H9 (cell line): Measurements from ENCODE around the gene GREB1L. TPM values are rescaled to one million over a fixed set of nuclear protein-coding genes. Genes with fewer than 3 reads are reported as not detected.

Source experiments
- DNase-seq: peaks from one replicate; pipeline ENCODE4 v3.0.0-alpha.2; 2017
- H2AFZ ChIP-seq: one replicate; pipeline ENCODE4 v1.6.1; 2013; ENCODE audit warnings: mild to moderate bottlenecking, low read length, control low read depth, moderate library complexity
- H2AK5ac ChIP-seq: 2 replicates; pipeline ENCODE4 v1.6.1; 2013; ENCODE audit warnings: low read length, control low read depth, mixed read lengths; ENCODE audit not compliant: insufficient read length
- H2BK120ac ChIP-seq: one replicate; pipeline ENCODE4 v1.6.1; 2013; ENCODE audit warnings: low read depth, mild to moderate bottlenecking, low read length, control low read depth, inconsistent platforms; ENCODE audit not compliant: poor library complexity, severe bottlenecking
- H2BK12ac ChIP-seq: 2 replicates; pipeline ENCODE4 v1.6.1; 2013; ENCODE audit warnings: low read length, control low read depth, mixed read lengths, low read depth; ENCODE audit not compliant: insufficient read length
- H2BK15ac ChIP-seq: 2 replicates; pipeline ENCODE4 v1.6.1; 2013; ENCODE audit warnings: low read depth, low read length, control low read depth
- H2BK20ac ChIP-seq: one replicate; pipeline ENCODE4 v1.6.1; 2013; ENCODE audit warnings: low read depth, mild to moderate bottlenecking, low read length, control low read depth, inconsistent platforms; ENCODE audit not compliant: poor library complexity, severe bottlenecking
- H2BK5ac ChIP-seq: 2 replicates; pipeline ENCODE4 v1.6.1; 2013; ENCODE audit warnings: low read length, control low read depth, mixed read lengths; ENCODE audit not compliant: insufficient read length
- H3K14ac ChIP-seq: 2 replicates; pipeline ENCODE4 v1.6.1; 2013; ENCODE audit warnings: low read length, control low read depth; ENCODE audit not compliant: insufficient read depth
- H3K18ac ChIP-seq: 2 replicates; pipeline ENCODE4 v1.6.1; 2013; ENCODE audit warnings: low read depth, mild to moderate bottlenecking, mixed read lengths, low read length, control low read depth; ENCODE audit not compliant: insufficient read length
- H3K23ac ChIP-seq: 2 replicates; pipeline ENCODE4 v1.6.1; 2013; ENCODE audit warnings: low read length, control low read depth, mixed read lengths, low read depth; ENCODE audit not compliant: insufficient read length
- H3K23me2 ChIP-seq: 2 replicates; pipeline ENCODE4 v1.6.1; 2013; ENCODE audit warnings: low read depth, mild to moderate bottlenecking, mixed read lengths, low read length, control low read depth; ENCODE audit not compliant: insufficient read length, poor library complexity, severe bottlenecking
- H3K27ac ChIP-seq: 2 replicates; pipeline ENCODE4 v1.5.1; 2013; ENCODE audit warnings: low read length, control low read depth, mixed read lengths, low read depth; ENCODE audit not compliant: insufficient read length
- H3K27me3 ChIP-seq: 2 replicates; pipeline ENCODE4 v1.6.1; 2013; ENCODE audit warnings: low read length, control low read depth, inconsistent platforms; ENCODE audit not compliant: insufficient read depth
- H3K4ac ChIP-seq: 2 replicates; pipeline ENCODE4 v1.6.1; 2013; ENCODE audit warnings: low read depth, mild to moderate bottlenecking, control low read depth, inconsistent platforms, low read length, moderate library complexity
- H3K4me1 ChIP-seq: 2 replicates; pipeline ENCODE4 v1.6.1; 2013; ENCODE audit warnings: low read length, control low read depth, inconsistent platforms; ENCODE audit not compliant: insufficient read depth
- H3K4me2 ChIP-seq: 2 replicates; pipeline ENCODE4 v1.6.1; 2013; ENCODE audit warnings: low read length, control low read depth, mixed read lengths; ENCODE audit not compliant: insufficient read length, insufficient read depth
- H3K56ac ChIP-seq: 2 replicates; pipeline ENCODE4 v1.6.1; 2013; ENCODE audit warnings: low read depth, mild to moderate bottlenecking, mixed read lengths, low read length, control low read depth; ENCODE audit not compliant: insufficient read length
- H3K79me1 ChIP-seq: 2 replicates; pipeline ENCODE4 v1.6.1; 2013; ENCODE audit warnings: low read depth, mild to moderate bottlenecking, moderate library complexity, low read length, control low read depth, inconsistent platforms; ENCODE audit not compliant: insufficient read depth, poor library complexity, severe bottlenecking
- H3K79me2 ChIP-seq: 2 replicates; pipeline ENCODE4 v1.6.1; 2013; ENCODE audit warnings: low read length, control low read depth, inconsistent platforms; ENCODE audit not compliant: insufficient read depth
- H3K9ac ChIP-seq: 2 replicates; pipeline ENCODE4 v1.6.1; 2013; ENCODE audit warnings: low read length, control low read depth, mixed read lengths; ENCODE audit not compliant: insufficient read length; ENCODE audit errors: extremely low read depth
- H3K9me3 ChIP-seq: one replicate; pipeline ENCODE4 v1.6.1; 2013; ENCODE audit warnings: low read depth, low read length, inconsistent platforms; ENCODE audit not compliant: control insufficient read depth
- H3T11ph ChIP-seq: one replicate; pipeline ENCODE4 v1.6.1; 2013; ENCODE audit warnings: mild to moderate bottlenecking, low read length, control low read depth, inconsistent platforms
- H4K20me1 ChIP-seq: one replicate; pipeline ENCODE4 v1.6.1; 2013; ENCODE audit not compliant: control insufficient read depth, insufficient read length, insufficient read depth
- H4K5ac ChIP-seq: 2 replicates; pipeline ENCODE4 v1.6.1; 2013; ENCODE audit warnings: low read depth, mild to moderate bottlenecking, mixed read lengths, low read length, control low read depth; ENCODE audit not compliant: insufficient read length
- H4K8ac ChIP-seq: replicated peaks from 2 replicates; pipeline ENCODE4 v1.6.1; 2013; ENCODE audit warnings: low read length, control low read depth, mixed read lengths, low read depth; ENCODE audit not compliant: insufficient read length
- H4K91ac ChIP-seq: 2 replicates; pipeline ENCODE4 v1.6.1; 2013; ENCODE audit warnings: low read depth, mild to moderate bottlenecking, moderate library complexity, mixed read lengths, low read length, control low read depth; ENCODE audit not compliant: insufficient read length
- H3K27ac Mint-ChIP-seq, 3 experiments: 2 replicates in 2 of 3; 3 replicates in 1 of 3; pipeline ENCODE4 v1.8.0; 2020 to 2021; ENCODE audit warnings: mixed read lengths in 3 of 3, mild to moderate bottlenecking in 1 of 3, moderate library complexity in 1 of 3
- H3K27me3 Mint-ChIP-seq: 2 replicates; pipeline ENCODE4 v1.8.0; 2021; ENCODE audit warnings: low read depth, mild to moderate bottlenecking, moderate library complexity, mixed read lengths
- H3K36me3 Mint-ChIP-seq, 3 experiments: 2 replicates in 2 of 3; 3 replicates in 1 of 3; pipeline ENCODE4 v1.8.0; 2020 to 2021; ENCODE audit warnings: low read depth in 3 of 3, mixed read lengths in 3 of 3; ENCODE audit not compliant: insufficient read depth in 1 of 3
- H3K4me1 Mint-ChIP-seq, 2 experiments: 2 replicates each; pipeline ENCODE4 v1.8.0; 2020; ENCODE audit warnings: mixed read lengths in 2 of 2
- H3K4me3 Mint-ChIP-seq, 2 experiments: 2 replicates in 1 of 2; 3 replicates in 1 of 2; pipeline ENCODE4 v1.8.0; 2020 to 2021; ENCODE audit warnings: mild to moderate bottlenecking in 2 of 2, mixed read lengths in 2 of 2, moderate library complexity in 1 of 2
- H3K9me3 Mint-ChIP-seq, 2 experiments: 2 replicates in 1 of 2; 3 replicates in 1 of 2; pipeline ENCODE4 v1.8.0; 2020; ENCODE audit warnings: mild to moderate bottlenecking in 2 of 2, mixed read lengths in 2 of 2, moderate library complexity in 1 of 2
- CTCF ChIP-seq: fragments of 200-600 bp; sonication (generic); conservative IDR thresholded peaks from 3 replicates; pipeline ENCODE4 v1.8.0; 2021; ENCODE audit warnings: antibody characterized with exemption, mild to moderate bottlenecking
- WGBS: extraction: QIAGEN DNeasy Blood & Tissue Kit; methylation state at CpG from one replicate; pipeline ENCODE4 v1.1.7; 2013; ENCODE audit warnings: missing lambda C conversion rate, low lambda C conversion rate, mixed read lengths; ENCODE audit not compliant: insufficient read length; ENCODE audit errors: extremely low coverage; 5-methylcytosine and 5-hydroxymethylcytosine counted together
- total RNA-seq: library from RNA; stranded (reverse); gene quantifications from 2 replicates; pipeline ENCODE4 v1.2.1, GENCODE V29; 2021

Gene GREB1L
- total RNA-seq, 1 experiment from 2014 or later = 2.7 TPM

- Histone ChIP-seq H3K9ac (no peak overlapping the region), H2BK12ac (no peak overlapping the region), H3K79me2 (no peaks in the 10 kb centered on the region), H4K8ac (no peak overlapping the region), H3T11ph (no peak overlapping the region), H2BK5ac (no peak overlapping the region), H3K79me1 (no peaks in the 10 kb centered on the region), H2BK15ac (no peak overlapping the region), H2AK5ac (no peak overlapping the region), H3K4ac (no peak overlapping the region), H3K23ac (no peak overlapping the region), H3K56ac (no peak overlapping the region), H2BK20ac (no peak overlapping the region), H3K4me1 (no peaks in the 10 kb centered on the region), H3K9me3 (no peaks in the 10 kb centered on the region), H4K5ac (no peak overlapping the region), H4K91ac (no peak overlapping the region), H2AFZ (no peak overlapping the region), H2BK120ac (no peak overlapping the region), H3K18ac (no peak overlapping the region), H3K27ac (no peak overlapping the region), H4K20me1 (no peaks in the 10 kb centered on the region), H3K27me3 (no peaks in the 10 kb centered on the region), H3K23me2 (no peaks in the 10 kb centered on the region), H3K14ac (no peak overlapping the region), H3K4me2 (no peak overlapping the region)
- no peak overlapping the region for H3K4me3 Mint-ChIP-seq
- TF ChIP-seq CTCF = no peak
- WGBS = no CpG with 5 or more reads among the region's 6 CpGs
- H3K27ac Mint-ChIP-seq = no peak overlapping the region; a peak in 1 of 7 replicates
- H3K9me3 Mint-ChIP-seq = no peaks in the 10 kb centered on the region
- H3K36me3 Mint-ChIP-seq = peaks cover 5 to 39% (median 38%) of the 10 kb centered on the region in 3 experiments; a peak in 6 of 7 replicates
- no peak for DNase-seq
- no peaks in the 10 kb centered on the region for H3K4me1 Mint-ChIP-seq
- H3K27me3 Mint-ChIP-seq = no peaks in the 10 kb centered on the region
Observed at GRCh38 chr18:21522530-21522929, 280.5 kb downstream of the GREB1L start.
